Cardiac muscle cell (in vitro differentiated cells and primary cell): Measurements from ENCODE around the gene ADK. TPM values are rescaled to one million over a fixed set of nuclear protein-coding genes. Genes with fewer than 3 reads are reported as not detected.

Experiments
- DNase-seq, 2 donors: peaks; one replicate each; pipeline versions ENCODE4 v3.0.0 to v3.0.0-alpha.2; 2010 to 2017; ENCODE audit warnings: low read depth in 1 of 2, low spot score in 1 of 2
- H3K27ac ChIP-seq: fragments of 200-600 bp; sonication (generic); 2 replicates; pipeline ENCODE4 v1.5.1; 2016
- H3K27me3 ChIP-seq: fragments of 200-600 bp; sonication (generic); 2 replicates; pipeline ENCODE4 v1.6.0; 2016; ENCODE audit warnings: control low read depth
- H3K36me3 ChIP-seq: fragments of 200-600 bp; sonication (generic); 2 replicates; pipeline ENCODE4 v1.5.1; 2016; ENCODE audit warnings: control low read depth
- H3K4me1 ChIP-seq: fragments of 200-600 bp; sonication (generic); 2 replicates; pipeline ENCODE4 v1.8.1; 2017; ENCODE audit warnings: low read depth, mild to moderate bottlenecking, mixed run types
- H3K4me3 ChIP-seq: fragments of 200-600 bp; sonication (generic); 2 replicates; pipeline ENCODE4 v1.5.1; 2016; ENCODE audit warnings: mild to moderate bottlenecking
- H3K9me3 ChIP-seq: fragments of 200-600 bp; sonication (generic); 2 replicates; pipeline ENCODE4 v1.5.1; 2017; ENCODE audit warnings: low read depth, mild to moderate bottlenecking, control low read depth
- CTCF ChIP-seq: IDR thresholded peaks from 2 replicates; pipeline ENCODE4 v1.5.1; 2012; ENCODE audit warnings: low read depth, mild to moderate bottlenecking, low read length
- polyA plus RNA-seq: library from polyadenylated mRNA; unstranded; fragments of >200 nt; fragmentation: Nextera tagmentation; extraction: Ambion mirVana; gene quantifications from 2 replicates; pipeline ENCODE4 v1.2.1, GENCODE V29; 2016
- total RNA-seq: library from RNA; depleted of rRNA; stranded (reverse); fragments of >200 nt; gene quantifications from 2 replicates; pipeline ENCODE4 v1.2.3, GENCODE V29; 2016

The ADK gene
- total and polyA plus RNA-seq, 2 experiments from 2014 or later, result 24.8 to 57.4 TPM

- peaks cover 11% of the 10 kb centered on the region for H3K4me1 ChIP-seq
- H3K27me3 ChIP-seq, result no peaks in the 10 kb centered on the region
- H3K36me3 ChIP-seq, result no peaks in the 10 kb centered on the region
- no peaks in the 10 kb centered on the region for H3K9me3 ChIP-seq
- no peak for TF ChIP-seq CTCF
- no peak overlapping the region for H3K4me3 ChIP-seq
- H3K27ac ChIP-seq, result no peak overlapping the region
- DNase-seq, result peak in 1 of 2 donors; percentile 21
These were observed 163.1 kb downstream of the ADK start for GRCh38 chr10:74314166-74314565.

DNA sequence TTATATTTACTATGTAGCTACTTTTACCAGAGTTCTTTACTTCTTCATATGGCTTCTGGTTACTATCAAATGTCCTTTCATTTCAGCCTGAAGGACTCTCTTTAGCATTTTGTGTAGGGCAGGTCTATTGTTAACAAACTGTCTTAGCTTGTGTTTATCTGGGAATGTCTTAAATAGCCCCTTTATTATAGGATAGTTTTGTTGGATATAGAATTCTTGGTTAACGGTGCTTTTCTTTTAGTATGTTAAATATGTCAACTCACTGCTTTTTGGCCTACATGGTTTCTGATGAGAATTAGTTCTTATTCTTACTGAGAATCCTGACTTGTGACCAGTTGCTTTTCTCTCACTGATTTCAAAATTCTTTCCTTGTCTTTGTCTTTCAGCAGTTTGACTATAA, 169.0 kb downstream of the ADK start:
- no peaks in the 10 kb centered on the region for H3K36me3 ChIP-seq

DNA sequence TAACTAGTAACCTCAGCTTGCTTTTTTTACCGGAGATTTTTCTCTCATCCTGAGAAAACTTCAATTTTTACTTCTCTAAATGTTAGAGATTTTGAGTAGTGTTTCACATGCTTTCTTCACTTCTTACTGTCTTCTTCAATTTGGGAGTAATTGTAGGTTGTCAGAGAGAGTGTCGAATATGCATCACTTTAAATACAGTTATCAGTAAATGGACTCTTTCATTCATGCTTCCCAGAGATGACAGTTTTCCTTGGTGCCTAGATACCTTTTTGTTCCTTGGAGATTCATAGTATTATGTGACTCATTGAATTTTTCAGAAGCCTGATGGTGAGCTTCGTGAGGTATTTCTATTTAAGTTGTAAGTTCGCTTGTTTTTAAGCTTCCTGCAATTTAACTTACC, 169.7 kb downstream of the ADK start:
- Histone ChIP-seq H3K27me3 (no peaks in the 10 kb centered on the region), H3K36me3 (no peaks in the 10 kb centered on the region), H3K9me3 (no peaks in the 10 kb centered on the region), H3K27ac (no peak overlapping the region), H3K4me3 (no peak overlapping the region), H3K4me1 (no peaks in the 10 kb centered on the region)
- no peak for TF ChIP-seq CTCF
- no peak for DNase-seq

More for the DNA sequence above, 169.0 kb downstream of the ADK start:
- no peak for TF ChIP-seq CTCF
- DNase-seq, result no peak
- no peak overlapping the region for H3K27ac ChIP-seq
- H3K4me3 ChIP-seq, result no peak overlapping the region
- H3K9me3 ChIP-seq, result no peaks in the 10 kb centered on the region
- no peaks in the 10 kb centered on the region for H3K4me1 ChIP-seq
- no peaks in the 10 kb centered on the region for H3K27me3 ChIP-seq

- H3K27me3 ChIP-seq, result no peaks in the 10 kb centered on the region
- TF ChIP-seq CTCF, result no peak
- H3K4me3 ChIP-seq, result no peak overlapping the region
- no peak for DNase-seq
- H3K36me3 ChIP-seq, result no peaks in the 10 kb centered on the region
- no peak overlapping the region for H3K27ac ChIP-seq
- H3K4me1 ChIP-seq, result peaks cover 4% of the 10 kb centered on the region
- no peaks in the 10 kb centered on the region for H3K9me3 ChIP-seq
These were observed 171.1 kb downstream of the ADK start for GRCh38 chr10:74322141-74322540.

- Histone ChIP-seq H3K4me3 (no peak overlapping the region), H3K4me1 (peaks cover 6% of the 10 kb centered on the region), H3K27me3 (no peaks in the 10 kb centered on the region), H3K36me3 (no peaks in the 10 kb centered on the region), H3K9me3 (no peaks in the 10 kb centered on the region), H3K27ac (no peak overlapping the region)
- no peak for DNase-seq
- no peak for TF ChIP-seq CTCF
These were observed 171.5 kb downstream of the ADK start for GRCh38 chr10:74322565-74322964.

GRCh38 chr10:74328388-74328787, 177.4 kb downstream of the ADK start:
- TF ChIP-seq CTCF, result no peak
- Histone ChIP-seq H3K9me3 (no peaks in the 10 kb centered on the region), H3K27ac (no peak overlapping the region), H3K27me3 (no peaks in the 10 kb centered on the region), H3K4me1 (peaks cover 6% of the 10 kb centered on the region), H3K4me3 (no peak overlapping the region), H3K36me3 (no peaks in the 10 kb centered on the region)
- DNase-seq, result no peak
